NCI-H510A (cell line): ENCODE data around the gene SLX4IP.
"Not testable (repeated sequence)": the region's sequence is repeated elsewhere in the genome, so short reads cannot be mapped to it uniquely, and the experiment has no call there.

Experiments
- DNase-seq: peaks from one replicate; lab custom pipeline; 2025; lab: John Stamatoyannopoulos, UW

Gene SLX4IP

GRCh38 chr20:10573951-10574339 is 138.8 kb downstream of the SLX4IP start:
- no peak for DNase-seq

DNA sequence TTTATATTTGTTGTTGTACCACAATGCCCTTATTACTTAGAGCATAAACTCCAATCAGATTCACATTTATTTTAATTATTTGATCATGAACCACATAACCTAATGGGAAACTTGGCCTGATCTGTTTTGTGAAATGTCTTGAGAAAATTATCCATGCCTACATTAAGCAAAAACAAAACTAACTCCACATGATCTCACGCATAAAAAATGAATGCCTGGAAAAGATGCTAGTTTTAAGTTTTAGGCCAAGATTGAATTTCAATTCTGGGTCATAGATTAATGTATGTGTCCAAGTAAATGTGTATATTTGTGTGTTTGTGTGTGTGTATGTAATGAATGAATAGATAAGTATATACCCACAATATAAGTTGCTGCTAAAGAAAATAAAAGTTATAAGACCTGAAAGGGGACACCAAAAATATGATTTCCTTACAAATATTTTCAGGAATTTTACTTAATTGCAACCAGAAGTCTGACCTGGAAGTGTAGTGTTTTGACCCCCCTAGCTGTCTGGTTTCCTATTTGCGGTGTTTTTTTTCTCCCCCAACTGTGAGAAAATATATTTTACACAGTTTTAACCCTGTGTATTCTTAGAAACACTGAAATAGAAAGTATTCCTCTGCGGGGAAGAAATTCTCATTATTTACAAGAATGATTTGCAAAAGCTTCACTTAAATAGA is 141.4 kb downstream of the SLX4IP start:
- no peak for DNase-seq

DNA sequence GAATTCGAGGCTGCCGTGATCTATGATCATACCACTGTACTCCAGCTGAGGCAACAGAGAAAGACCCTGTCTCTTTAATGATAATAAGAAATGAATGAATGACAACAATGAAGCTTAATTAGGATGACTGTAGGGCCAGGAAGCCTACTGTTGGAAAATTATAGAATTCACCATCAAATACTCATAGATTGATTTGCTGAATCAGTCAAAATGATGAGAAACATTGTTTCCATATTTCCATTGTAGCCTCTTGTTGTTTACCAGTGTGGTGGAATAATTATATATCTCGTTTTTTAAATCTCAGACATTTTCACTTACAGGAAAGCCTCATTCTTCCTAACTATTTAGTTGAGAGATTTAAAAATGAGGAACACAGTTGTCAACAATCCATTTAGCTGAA is 142.5 kb downstream of the SLX4IP start:
- DNase-seq, result no peak

- DNase-seq, result no peak
These were observed 143.5 kb downstream of the SLX4IP start for GRCh38 chr20:10578607-10579006.

GRCh38 chr20:10579942-10580341 is 144.8 kb downstream of the SLX4IP start:
- no peak for DNase-seq

DNA sequence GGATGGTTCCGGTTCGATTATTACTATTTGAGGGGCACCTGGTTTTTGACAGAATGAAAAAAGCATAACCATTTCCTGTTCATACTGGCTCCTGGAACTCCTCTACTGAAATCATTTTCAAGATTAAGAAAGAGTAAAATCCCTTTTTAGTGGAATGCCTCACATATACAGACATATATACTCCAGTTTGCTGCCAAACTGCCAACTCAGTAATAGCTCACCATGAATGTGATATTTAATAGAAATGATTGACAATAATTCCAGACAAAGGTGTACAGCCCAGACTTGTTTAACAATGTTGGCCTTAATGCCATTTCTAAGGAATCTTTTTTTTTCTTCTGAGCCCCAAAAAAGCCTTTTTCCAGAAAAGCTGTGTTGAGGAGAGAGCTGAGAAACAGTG is 145.6 kb downstream of the SLX4IP start:
- DNase-seq, result no peak

- no peak for DNase-seq
These were observed 146.7 kb downstream of the SLX4IP start for GRCh38 chr20:10581823-10582222.

- no peak for DNase-seq
These were observed 149.3 kb downstream of the SLX4IP start for GRCh38 chr20:10584371-10584770.

- no peak for DNase-seq
These were observed 150.2 kb downstream of the SLX4IP start for GRCh38 chr20:10585308-10585707.

- DNase-seq, result no peak
These were observed 151.2 kb downstream of the SLX4IP start for GRCh38 chr20:10586296-10586695.

- DNase-seq, result not testable (repeated sequence)
These were observed 155.3 kb downstream of the SLX4IP start for GRCh38 chr20:10590446-10590845.

DNA sequence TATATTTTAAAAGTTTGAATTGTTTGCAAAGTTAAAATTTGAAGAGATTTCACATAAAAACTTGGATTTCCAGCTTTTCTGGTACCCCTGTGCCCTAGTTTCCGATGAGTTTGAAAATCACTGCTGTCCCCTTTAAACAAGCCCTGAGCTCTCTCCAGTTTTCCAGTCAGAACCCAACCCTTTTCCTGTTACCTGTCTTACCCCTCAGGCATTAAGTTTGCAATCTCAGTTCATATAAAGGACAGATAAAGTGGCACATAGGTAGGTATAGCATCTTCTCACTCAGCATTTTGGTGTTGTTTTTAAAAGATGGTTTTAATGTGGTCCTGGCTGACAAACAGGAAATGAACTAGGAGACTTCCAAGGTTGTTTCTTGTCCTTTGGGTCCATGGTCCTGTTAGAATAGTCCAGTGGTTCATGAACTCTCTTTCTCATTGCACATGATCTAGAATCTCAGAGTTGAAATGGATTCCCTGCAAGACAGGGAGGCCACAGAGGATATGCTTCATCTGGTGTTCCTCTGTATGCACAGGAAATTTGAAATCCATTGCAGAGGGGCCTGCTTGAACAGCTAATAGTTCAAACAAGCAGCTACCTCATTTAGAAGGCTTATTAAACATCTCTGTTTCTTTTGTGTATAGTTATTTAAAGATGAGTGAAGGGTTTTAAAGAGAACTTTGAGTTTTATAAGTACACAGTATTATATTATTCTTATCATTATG is 156.0 kb downstream of the SLX4IP start:
- DNase-seq, result no peak

DNA sequence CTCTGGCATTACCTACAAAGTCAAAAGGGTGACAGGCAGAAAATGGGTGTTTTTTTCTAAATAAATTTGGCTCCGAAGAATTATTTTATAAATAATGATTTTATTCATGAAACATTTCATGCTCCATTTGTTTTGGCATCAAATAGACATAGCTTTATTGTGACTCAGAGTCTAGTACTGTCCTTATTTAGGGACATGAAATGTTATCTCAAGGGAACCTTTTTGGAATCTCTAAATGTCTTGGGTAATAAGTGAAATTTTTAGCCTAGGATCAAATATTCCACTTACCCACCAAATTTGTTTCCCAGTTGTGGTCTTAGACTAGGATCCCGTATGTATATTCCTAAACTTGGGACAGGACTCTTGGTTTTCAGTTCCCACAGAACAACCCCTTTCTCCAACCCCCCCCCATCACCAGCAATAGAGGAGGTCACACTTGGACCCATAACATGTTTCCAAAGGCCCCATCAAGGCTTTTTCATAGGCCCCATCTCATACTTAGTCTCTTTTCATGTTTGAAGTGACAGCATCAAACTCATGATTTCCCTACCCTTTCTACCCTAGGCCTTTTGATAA is 156.9 kb downstream of the SLX4IP start:
- DNase-seq, result no peak

GRCh38 chr20:10594296-10594868 is 159.3 kb downstream of the SLX4IP start:
- no peak for DNase-seq

GRCh38 chr20:10595266-10595665 is 160.2 kb downstream of the SLX4IP start:
- DNase-seq, result no peak

GRCh38 chr20:10595985-10596384 is 160.9 kb downstream of the SLX4IP start:
- DNase-seq, result no peak

GRCh38 chr20:10596710-10597121 is 161.6 kb downstream of the SLX4IP start:
- DNase-seq, result no peak

- DNase-seq, result no peak
These were observed 162.5 kb downstream of the SLX4IP start for GRCh38 chr20:10597637-10598036.

GRCh38 chr20:10602221-10602871 is 167.2 kb downstream of the SLX4IP start:
- no peak for DNase-seq

DNA sequence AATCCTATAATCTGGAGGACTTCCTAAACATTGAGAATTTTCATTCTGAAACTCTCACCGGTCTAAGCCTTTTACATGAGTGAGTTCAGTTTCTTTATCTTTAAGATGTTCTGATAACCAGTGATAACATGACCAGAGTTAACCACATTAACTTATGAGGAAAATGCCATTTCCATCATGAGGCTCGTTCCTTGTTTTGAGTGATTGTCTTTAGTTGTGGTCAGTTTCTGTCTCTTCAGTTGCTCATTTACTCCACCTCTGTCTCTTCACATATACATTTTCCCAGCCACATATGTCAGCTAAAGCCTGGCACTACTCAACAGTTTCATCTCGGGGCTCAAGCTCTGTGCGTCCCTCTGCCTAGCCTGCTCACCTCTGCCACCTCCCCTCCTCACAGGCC is 168.3 kb downstream of the SLX4IP start:
- DNase-seq, result no peak

- no peak for DNase-seq
These were observed 169.1 kb downstream of the SLX4IP start for GRCh38 chr20:10603971-10604864.
